Fibroblast of mammary gland (primary cell): ENCODE results near the gene NFKBIB.

Experiments
- DNase-seq: peaks from one replicate; pipeline ENCODE4 v3.0.0-alpha.2; 2010; ENCODE audit warnings: low read depth
- H3K4me3 ChIP-seq: 2 replicates; pipeline ENCODE4 v1.5.1; 2011; ENCODE audit warnings: low read depth, mild to moderate bottlenecking, low read length, moderate library complexity; ENCODE audit not compliant: control insufficient read depth
- TF ChIP-seq, protein P1 (sequence below): conservative IDR thresholded peaks from 2 replicates; pipeline ENCODE4 v1.5.1; 2011; ENCODE audit warnings: low read depth, low read length, inconsistent platforms; ENCODE audit not compliant: control insufficient read depth, insufficient read depth

NFKBIB gene

DNA sequence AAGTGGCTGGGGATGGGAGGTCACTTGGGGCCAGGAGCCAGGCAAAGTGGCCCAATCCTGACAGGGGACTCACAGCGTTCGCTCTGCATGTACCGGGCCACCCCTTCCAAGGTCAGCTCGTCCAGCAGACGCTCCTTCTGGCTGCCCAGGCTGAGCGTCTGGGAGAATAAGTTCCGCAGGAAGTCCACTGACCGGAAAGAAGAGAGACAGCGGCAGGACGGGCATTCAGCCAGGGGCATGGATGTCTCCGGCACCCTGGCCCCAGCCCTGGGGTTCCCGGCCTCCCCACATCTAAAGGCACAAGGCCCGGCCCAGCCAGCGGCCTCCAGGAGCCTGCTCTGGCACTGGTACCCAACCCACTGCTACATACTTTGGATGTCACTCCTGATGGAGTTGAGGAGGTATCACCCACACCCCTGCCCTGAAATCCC is 6.4 kb upstream of the NFKBIB start:
- no peak for DNase-seq
- H3K4me3 ChIP-seq, result no peak overlapping the region
- TF ChIP-seq, protein P1, sequence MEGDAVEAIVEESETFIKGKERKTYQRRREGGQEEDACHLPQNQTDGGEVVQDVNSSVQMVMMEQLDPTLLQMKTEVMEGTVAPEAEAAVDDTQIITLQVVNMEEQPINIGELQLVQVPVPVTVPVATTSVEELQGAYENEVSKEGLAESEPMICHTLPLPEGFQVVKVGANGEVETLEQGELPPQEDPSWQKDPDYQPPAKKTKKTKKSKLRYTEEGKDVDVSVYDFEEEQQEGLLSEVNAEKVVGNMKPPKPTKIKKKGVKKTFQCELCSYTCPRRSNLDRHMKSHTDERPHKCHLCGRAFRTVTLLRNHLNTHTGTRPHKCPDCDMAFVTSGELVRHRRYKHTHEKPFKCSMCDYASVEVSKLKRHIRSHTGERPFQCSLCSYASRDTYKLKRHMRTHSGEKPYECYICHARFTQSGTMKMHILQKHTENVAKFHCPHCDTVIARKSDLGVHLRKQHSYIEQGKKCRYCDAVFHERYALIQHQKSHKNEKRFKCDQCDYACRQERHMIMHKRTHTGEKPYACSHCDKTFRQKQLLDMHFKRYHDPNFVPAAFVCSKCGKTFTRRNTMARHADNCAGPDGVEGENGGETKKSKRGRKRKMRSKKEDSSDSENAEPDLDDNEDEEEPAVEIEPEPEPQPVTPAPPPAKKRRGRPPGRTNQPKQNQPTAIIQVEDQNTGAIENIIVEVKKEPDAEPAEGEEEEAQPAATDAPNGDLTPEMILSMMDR, result no peak

DNA sequence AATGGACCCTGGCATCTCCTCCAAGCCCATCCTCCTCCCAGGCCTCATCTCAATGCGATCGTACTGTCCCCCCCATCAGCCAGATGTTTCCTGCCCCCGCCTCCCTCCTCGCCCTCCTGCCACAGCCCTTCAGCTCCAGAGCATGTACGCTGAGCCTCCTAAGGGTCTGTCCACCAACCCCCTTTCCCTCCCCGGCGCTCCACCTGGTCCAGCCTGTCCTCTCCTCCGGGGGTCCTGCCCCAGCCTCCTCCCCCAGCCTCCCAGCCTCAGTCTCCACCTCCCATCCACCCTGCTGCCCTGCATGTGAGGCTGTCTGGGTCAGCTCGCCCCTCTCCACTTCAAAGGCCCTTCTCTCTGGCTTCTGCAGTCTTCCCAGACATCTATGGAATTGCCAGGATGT is 4.8 kb upstream of the NFKBIB start:
- TF ChIP-seq, protein P1, result no peak
- DNase-seq, result no peak

DNA sequence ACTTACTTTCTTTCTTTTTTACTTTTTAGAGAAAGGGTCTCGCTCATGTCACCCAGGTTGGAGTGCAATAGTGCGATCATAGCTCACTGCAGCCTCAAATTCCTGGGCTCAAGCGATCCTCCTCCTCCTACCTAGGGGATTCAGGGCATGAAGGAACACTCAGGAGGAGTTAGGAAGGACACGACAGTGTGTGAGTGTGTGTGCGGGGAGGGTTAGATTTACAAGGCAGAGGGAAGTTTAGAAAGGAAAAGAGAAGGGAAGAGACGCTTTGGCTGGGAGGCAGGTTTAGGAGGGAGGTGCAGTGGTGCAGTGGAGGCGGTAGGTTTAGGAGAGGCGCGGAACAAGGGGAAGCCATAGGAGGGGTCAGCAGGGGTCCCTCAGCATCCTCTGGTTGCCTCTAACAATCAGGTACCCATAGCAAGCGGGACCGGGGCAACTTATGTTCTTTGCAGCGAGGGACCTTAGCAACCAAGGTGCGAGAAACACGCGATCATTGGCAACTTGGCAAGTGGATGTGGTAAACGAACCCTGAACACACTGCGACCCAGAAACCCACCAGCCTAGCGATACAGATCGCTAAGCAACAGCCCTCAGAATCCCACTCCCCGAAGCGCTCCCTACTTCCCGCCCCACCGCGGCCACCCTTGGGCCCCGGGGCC is 852 bp upstream of the NFKBIB start:
- TF ChIP-seq, protein P1, result no peak
- peak overlapping the region; percentile 90 for H3K4me3 ChIP-seq
- peak; percentile 28 for DNase-seq

More for the DNA sequence above, 4.8 kb upstream of the NFKBIB start:
- no peak overlapping the region for H3K4me3 ChIP-seq

DNA sequence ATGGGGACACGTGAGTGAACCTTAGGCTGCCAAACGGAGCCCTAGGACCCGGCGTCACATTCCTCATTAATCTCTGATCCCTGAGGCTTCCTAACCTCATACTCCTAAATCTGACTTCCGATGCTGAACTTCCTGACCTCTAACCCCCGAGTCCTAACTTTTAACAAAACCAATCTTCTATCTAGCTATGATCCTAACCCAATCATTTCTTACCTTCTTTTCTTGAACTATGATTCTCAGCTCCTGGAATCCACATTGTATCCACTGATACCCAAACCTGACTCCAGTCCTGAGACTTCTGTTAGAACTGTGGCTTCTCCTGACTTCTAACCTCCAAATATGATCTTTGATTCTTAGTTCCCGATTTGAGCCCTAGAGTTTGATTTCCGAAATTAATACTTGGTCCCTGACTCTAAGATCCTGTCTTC is 447 bp downstream of the NFKBIB start:
- peak; percentile 42 for DNase-seq
- H3K4me3 ChIP-seq, result peak overlapping the region; percentile 90
- TF ChIP-seq, protein P1, result no peak

DNA sequence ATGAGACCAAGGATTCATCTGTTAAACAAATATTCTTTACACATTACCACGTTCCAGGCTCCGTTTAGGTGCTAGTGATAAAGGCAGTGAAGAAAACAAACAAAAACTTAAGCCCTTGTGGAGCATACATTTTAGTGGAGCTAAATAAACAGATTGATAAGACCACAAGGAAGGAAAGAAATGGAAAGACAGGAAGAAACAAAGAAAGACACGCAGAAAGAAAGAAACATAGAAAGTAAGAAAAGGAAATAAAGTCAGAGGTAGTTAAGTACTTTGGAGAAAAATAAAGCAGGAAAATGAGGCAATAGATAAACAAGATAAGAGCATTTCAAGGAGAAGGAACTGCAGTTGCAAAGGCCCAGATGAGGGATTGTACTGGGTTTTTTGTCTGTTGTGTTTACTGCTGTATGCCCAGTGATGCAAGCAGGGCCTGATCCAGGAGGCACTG is 998 bp downstream of the NFKBIB start:
- TF ChIP-seq, protein P1, result no peak
- DNase-seq, result no peak
- peak overlapping the region; percentile 90 for H3K4me3 ChIP-seq

DNA sequence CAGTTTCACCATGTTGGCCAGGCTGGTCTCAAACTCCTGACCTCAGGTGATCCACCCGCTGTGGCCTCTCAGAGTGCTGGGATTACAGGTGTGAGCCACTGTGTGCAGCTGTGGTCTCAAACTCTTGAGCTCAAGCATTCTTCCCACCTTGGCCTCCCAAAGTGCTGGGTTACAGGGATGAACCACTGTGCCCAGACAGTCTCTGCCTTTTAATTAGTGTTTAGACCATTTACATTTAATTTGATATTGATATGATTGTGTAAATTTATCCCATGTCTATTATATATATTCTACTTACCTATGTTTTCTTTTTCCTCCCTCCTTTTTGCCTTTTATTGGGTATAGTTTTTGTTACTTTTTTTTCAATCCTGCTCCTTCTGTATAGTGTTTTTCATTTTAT is 1.9 kb downstream of the NFKBIB start:
- DNase-seq, result no peak
- no peak overlapping the region for H3K4me3 ChIP-seq
- TF ChIP-seq, protein P1, result no peak
